ENCODE measurements around the gene EEF1G. TPM values are rescaled to one million over a fixed set of nuclear protein-coding genes. Genes with fewer than 3 reads are reported as not detected.
A peak's percentile ranks its signal among the peaks of the same experiment; 100 is the strongest.
"Not testable (repeated sequence)": the region's sequence is repeated elsewhere in the genome, so short reads cannot be mapped to it uniquely, and the experiment has no call there.

Gene EEF1G
- total RNA-seq, 2 donors from 2014 or later = 898 to 1,016 TPM

- Mint-ChIP-seq H3K4me1 (ENCODE audit: low read depth in 2 of 2) (peaks cover 66 to 71% of the 10 kb centered on the region in 2 donors), H3K4me3 (peak overlapping the region; percentile 83), H3K27me3 (no peaks in the 10 kb centered on the region), H3K9me3 (no peaks in the 10 kb centered on the region), H3K36me3 (no peaks in the 10 kb centered on the region), H3K27ac (peak overlapping the region; percentile 85 to 90)
- DNase-seq (ENCODE audit: low spot score) (no peak), ATAC-seq (peak in 1 of 2 donors; percentile 31)
Observed at GRCh38 chr11:62553080-62553838, 20.4 kb downstream of the EEF1G start.

- Mint-ChIP-seq H3K4me1 (ENCODE audit: low read depth in 2 of 2) (peaks cover 64 to 77% of the 10 kb centered on the region in 2 donors), H3K36me3 (no peaks in the 10 kb centered on the region), H3K27me3 (no peaks in the 10 kb centered on the region), H3K4me3 (peak overlapping the region; percentile 83), H3K9me3 (no peaks in the 10 kb centered on the region), H3K27ac (peak overlapping the region; percentile 85 to 90)
- ATAC-seq (no peak), DNase-seq (ENCODE audit: low spot score) (no peak)
Observed at GRCh38 chr11:62552485-62553079, 21.1 kb downstream of the EEF1G start.

- H3K4me3 Mint-ChIP-seq; H3K27me3 Mint-ChIP-seq; ATAC-seq; H3K36me3 Mint-ChIP-seq; DNase-seq (ENCODE audit: low spot score); H3K9me3 Mint-ChIP-seq: not testable (repeated sequence)
- H3K4me1 Mint-ChIP-seq (ENCODE audit: low read depth in 2 of 2) = peaks cover 52 to 62% of the 10 kb centered on the region in 2 donors
- peak overlapping the region; percentile 85 to 90 for H3K27ac Mint-ChIP-seq
Observed at GRCh38 chr11:62550478-62550877, 23.2 kb downstream of the EEF1G start.

DNA sequence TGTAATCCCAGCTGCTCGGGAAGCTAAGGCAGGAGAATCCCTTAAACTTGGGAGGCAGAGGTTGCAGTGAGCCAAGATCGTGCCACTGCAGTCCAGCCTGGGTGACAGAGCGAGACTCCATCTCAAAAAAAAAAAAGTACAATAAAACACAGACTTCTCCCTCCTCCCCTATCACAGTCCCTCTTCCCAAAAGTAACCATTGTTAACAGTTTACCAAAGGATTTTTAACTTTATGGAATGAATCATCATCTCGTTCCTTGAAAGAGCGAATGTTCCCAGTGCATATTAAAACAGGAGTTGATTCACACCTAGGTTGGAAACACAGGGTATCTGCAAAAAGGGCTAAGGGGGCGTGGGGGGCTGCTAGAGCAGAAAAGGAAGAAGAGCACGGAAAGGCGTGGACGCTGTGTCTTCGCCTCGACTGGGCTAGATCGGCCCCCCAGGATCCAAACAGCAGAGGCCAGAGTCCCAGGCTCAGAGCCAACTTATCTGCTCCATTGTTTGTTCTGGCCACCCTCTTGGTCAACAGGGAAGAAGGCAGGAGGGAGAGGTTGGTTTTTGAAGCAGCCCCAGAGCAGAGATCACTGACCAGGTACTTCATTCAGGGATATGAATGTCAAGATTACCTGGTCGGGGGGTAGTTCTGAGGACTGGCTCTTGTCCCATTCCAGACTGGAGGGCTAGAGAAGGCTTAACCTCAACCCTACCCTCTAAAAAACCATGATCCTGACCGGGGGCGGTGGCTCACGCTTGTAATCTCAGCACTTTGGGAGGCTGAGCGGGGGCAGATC, 25.0 kb downstream of the EEF1G start:
- H3K27me3 Mint-ChIP-seq = no peaks in the 10 kb centered on the region
- H3K4me3 Mint-ChIP-seq = no peak overlapping the region
- H3K4me1 Mint-ChIP-seq (ENCODE audit: low read depth in 2 of 2) = peaks cover 54 to 61% of the 10 kb centered on the region in 2 donors
- DNase-seq (ENCODE audit: low spot score) (no peak), ATAC-seq (no peak)
- no peaks in the 10 kb centered on the region for H3K36me3 Mint-ChIP-seq
- no peaks in the 10 kb centered on the region for H3K9me3 Mint-ChIP-seq
- peak overlapping the region in 1 of 2 donors; percentile 41 for H3K27ac Mint-ChIP-seq

DNA sequence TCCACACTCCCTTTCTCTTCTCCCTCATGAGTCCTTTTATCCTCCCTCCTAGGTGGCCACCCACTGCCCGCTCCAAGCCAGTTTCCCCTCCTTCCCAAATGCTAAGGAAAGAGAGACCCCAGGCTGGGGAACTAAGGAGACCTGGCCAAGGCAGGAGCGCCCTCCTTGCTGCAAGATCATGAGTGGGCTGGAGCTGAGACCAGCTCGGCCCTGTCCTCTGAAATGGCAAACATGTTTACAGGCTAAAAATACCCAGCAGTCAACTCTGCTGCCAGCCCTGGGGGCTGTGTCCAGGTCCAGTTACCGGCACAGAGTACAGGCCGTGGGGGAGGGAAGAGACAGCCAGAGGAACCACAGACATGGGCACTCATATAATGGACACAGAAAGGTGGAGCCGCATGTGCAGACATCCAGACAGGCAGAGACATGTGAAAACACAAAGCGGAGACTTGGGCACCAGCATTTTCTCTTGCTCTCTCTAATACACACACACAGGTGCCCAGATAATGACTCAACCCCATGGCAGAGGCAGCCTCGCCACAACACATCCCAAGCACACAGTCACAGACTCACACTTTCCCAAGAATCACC, 25.9 kb downstream of the EEF1G start:
- no peak for DNase-seq (ENCODE audit: low spot score)
- Mint-ChIP-seq H3K4me1 (ENCODE audit: low read depth in 2 of 2) (peaks cover 52 to 60% of the 10 kb centered on the region in 2 donors), H3K27ac (no peak overlapping the region), H3K27me3 (no peaks in the 10 kb centered on the region), H3K36me3 (no peaks in the 10 kb centered on the region), H3K9me3 (no peaks in the 10 kb centered on the region), H3K4me3 (peak overlapping the region; percentile 83)
- no peak for ATAC-seq

DNA sequence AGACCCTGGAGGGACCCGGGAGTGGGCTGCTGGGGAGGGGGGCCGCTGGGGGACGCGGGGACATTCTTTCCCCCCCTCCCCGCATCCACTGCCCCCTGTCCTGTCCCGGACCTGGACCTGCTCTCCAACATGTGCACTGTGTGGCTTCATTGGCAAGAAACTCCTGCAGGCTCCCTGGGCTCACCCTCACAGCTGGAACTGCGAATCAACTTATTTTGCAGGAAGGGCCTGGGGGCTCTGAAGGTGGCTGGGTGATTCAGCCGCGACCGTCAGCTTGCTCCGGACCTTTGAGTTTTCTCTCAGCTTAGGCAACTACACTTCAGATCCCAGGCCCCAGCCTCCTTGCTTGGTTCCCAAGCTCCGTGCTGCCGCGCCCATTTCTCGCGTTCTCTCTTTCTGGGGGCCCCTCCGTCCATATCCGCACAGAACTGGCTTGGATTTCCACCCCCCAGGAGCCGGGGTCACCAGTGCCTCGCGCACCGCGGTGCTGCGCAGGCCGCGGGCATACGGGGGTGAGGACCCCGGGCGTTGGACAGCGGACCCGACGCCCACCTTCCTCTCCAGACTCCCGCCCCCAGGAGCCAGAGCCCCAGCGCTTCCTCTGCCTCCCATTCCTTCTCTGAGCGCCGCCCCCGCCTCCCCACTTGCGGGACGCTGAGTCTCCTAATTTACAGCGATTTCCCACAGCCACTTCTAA, 26.6 kb downstream of the EEF1G start:
- Mint-ChIP-seq H3K27me3 (no peaks in the 10 kb centered on the region), H3K9me3 (no peaks in the 10 kb centered on the region), H3K4me1 (ENCODE audit: low read depth in 2 of 2) (peaks cover 52 to 60% of the 10 kb centered on the region in 2 donors), H3K4me3 (peak overlapping the region; percentile 83), H3K27ac (no peak overlapping the region), H3K36me3 (no peaks in the 10 kb centered on the region)
- no peak for ATAC-seq
- DNase-seq (ENCODE audit: low spot score) = no peak

GRCh38 chr11:62546244-62546928, 27.3 kb downstream of the EEF1G start, which contains the start of gene AHNAK:
TSS of gene AHNAK (minus strand) at chr11:62546806. CDS start at chr11:62536098, 10,708 bp downstream.
- no peaks in the 10 kb centered on the region for H3K36me3 Mint-ChIP-seq
- ATAC-seq (peak; percentile 65 to 74), DNase-seq (ENCODE audit: low spot score) (peak; percentile 82)
- H3K4me3 Mint-ChIP-seq = peak within 1 kb of the TSS; percentile 83
- peaks cover 52 to 60% of the 10 kb centered on the region in 2 donors for H3K4me1 Mint-ChIP-seq (ENCODE audit: low read depth in 2 of 2)
- H3K27ac Mint-ChIP-seq = peak within 1 kb of the TSS; percentile 91 to 97
- H3K9me3 Mint-ChIP-seq = no peaks in the 10 kb centered on the region
- no peaks in the 10 kb centered on the region for H3K27me3 Mint-ChIP-seq

DNA sequence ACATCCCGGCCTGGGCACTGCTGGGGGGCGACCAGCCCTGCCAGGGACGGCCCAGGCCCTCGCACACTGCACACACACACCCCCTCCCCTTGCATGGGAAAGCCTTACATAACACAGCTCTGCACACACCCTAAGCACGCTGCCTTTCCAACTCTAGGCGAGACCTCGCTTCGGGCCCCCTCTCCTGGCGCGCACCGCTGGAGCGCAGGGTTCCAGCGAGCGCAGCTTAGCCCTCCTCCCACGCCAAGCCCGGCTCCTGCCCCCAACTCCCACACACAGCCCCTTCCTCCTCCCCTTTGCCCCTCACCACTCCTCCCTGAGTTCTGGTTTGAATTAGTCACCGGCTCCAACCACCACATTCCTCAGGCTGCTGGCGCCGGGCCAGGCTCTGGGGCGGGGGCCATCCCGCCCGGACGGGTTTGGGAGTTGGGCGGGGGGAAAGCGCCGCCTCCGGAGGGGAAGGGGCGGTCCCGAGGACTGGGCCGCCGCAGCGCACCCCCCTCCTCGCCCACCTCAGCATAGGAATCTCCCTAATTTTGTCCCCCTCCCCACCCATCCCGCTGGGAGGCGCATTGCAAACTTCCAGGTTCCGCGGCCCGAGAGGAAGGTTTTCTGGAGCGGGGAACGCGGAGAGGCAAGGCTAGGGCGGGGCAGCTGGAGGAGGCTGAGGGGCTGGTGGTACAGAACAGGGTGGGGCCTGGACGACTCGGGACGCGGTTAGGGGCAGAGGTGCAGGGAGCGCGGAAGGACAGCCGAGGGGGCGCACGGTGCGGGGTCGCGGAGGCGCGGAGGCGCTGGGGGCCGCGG, 28.1 kb downstream of the EEF1G start:
- Mint-ChIP-seq H3K9me3 (no peaks in the 10 kb centered on the region), H3K4me3 (peak overlapping the region; percentile 83), H3K27me3 (no peaks in the 10 kb centered on the region), H3K27ac (peak overlapping the region; percentile 91 to 97), H3K36me3 (no peaks in the 10 kb centered on the region), H3K4me1 (ENCODE audit: low read depth in 2 of 2) (peaks cover 55 to 60% of the 10 kb centered on the region in 2 donors)
- ATAC-seq (no peak), DNase-seq (ENCODE audit: low spot score) (no peak)

DNA sequence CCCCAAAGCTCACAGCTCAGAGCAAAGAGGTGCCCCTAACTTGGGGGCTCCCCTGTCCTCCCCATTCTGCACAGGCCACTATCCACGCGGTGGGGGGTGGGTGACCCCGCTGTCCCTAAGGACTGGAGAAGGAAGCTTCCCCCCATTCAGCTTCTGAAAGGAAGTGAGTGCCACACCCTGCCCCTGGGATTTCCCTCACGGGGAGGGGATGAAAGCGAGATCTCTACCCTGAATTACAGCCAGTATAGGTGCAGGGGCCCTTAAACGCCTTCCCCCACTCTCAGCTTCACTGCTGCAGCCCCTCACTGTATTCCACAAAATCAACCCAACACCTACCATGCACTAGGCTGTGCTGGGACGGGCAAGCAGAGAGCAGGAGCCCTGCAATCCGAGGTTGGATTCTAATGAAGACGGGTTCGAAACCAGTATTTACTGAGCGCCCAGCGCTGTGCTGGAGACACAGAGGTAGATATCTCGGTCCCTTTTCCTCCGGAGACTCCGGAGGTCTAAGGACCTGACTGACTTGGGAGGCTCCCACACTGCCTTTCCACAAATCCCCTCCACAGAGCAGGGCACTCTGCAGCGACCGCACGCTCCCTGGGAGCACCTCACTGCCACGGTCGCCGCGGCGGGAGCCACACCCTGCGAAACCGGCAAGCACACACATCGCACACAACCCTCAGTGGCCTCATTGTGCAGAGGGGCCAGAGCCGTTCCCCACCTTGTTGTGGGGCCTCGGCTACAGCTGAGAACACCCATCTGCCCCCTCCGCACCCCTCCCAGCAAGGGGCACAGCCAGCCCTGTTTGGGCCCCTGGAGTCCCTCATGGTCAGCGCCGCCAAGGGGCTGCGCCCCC, 28.9 kb downstream of the EEF1G start:
- peaks cover 56 to 60% of the 10 kb centered on the region in 2 donors for H3K4me1 Mint-ChIP-seq (ENCODE audit: low read depth in 2 of 2)
- peak overlapping the region; percentile 83 for H3K4me3 Mint-ChIP-seq

GRCh38 chr11:62543680-62544444, 29.8 kb downstream of the EEF1G start:
- H3K27me3 Mint-ChIP-seq = no peaks in the 10 kb centered on the region
- peaks cover 61 to 63% of the 10 kb centered on the region in 2 donors for H3K4me1 Mint-ChIP-seq (ENCODE audit: low read depth in 2 of 2)
- peak overlapping the region; percentile 91 to 97 for H3K27ac Mint-ChIP-seq
- no peaks in the 10 kb centered on the region for H3K9me3 Mint-ChIP-seq
- peak overlapping the region; percentile 83 for H3K4me3 Mint-ChIP-seq
- no peak for DNase-seq (ENCODE audit: low spot score)
- no peak for ATAC-seq
- H3K36me3 Mint-ChIP-seq = no peaks in the 10 kb centered on the region

More for the DNA sequence above, 28.9 kb downstream of the EEF1G start:
- no peaks in the 10 kb centered on the region for H3K36me3 Mint-ChIP-seq
- H3K27ac Mint-ChIP-seq = peak overlapping the region; percentile 91 to 97
- no peaks in the 10 kb centered on the region for H3K27me3 Mint-ChIP-seq
- no peaks in the 10 kb centered on the region for H3K9me3 Mint-ChIP-seq
- no peak for DNase-seq (ENCODE audit: low spot score)
- ATAC-seq = no peak
